ENCODE measurements around the gene EPB41L1.

The EPB41L1 gene

DNA sequence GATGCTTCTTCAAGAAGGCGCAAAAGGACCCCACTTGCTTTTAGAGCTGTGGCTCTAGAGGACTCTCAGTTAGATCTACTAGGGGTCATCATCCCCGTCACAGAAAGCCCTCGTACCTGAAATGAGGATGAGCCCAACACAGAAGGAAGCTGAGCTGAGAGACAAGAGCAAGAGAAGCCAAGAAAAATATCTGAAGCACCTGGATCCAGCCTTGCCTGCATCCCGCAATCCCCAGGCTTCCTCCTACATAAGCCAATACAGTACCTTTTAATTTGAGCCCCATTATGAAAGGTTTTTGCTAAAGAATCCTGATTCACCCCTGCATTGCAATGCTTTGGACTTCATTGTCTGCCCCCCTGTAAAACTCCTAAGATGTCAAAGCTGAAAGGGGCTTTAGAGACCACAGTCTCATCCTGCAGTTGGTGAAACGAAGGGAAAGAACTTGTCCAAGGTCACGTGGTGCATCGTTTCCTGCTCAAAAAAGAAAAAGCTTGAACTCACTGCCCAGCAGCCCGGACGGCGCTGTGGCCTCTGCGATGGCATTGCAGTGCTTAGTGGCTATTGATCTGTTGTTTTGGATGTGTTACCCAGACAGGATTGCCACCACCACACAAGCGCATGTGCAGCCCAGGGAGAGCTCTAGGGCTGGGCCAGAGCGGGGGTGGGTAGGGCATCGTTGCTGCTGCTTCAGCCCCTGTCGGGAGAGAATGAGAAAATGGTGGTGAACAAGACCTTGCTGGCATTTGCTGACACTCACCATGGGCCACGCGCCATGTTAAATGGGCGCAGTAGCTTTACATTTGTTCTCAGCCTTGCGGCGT lies 110.1 kb downstream of the EPB41L1 start:
- no peak for DNase-seq

- no peak for DNase-seq
Measured at GRCh38 chr20:36266189-36266588, 111.6 kb downstream of the EPB41L1 start.

DNA sequence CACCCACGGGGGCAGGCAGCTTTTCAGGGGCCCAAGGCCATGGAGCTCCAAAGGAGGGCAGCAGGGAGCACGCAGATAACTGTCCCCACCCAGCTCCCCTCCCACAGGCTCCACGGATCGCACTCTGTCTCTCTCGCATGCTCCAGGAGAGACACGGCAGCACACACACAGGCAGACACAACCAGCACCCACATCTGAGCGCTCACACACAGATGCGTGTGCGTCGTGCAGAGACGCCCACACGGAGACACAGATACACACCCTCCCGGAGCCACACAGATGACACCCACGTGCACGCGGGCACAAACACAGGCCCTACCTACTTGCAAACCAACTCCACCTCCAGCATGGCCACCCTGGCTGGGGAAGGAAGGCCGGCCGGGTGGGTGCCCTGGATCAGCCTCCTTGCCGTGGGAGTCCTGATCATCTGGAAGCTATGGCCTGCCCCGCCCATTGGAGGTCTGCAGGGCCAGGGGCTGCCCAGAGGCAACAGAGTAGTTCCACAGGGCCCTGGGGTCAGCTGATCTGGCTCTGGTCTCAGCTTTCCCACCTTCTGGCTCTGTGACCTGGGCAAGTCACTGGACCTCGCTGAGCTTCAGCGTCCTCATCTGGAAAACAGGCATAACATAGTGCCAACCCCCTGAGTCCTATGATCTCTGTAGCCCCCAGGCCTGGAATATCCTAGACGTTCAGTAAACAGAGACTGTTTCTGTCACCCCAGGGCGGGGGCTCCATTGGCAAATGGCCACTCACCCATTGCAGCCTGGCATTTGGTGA lies 113.3 kb downstream of the EPB41L1 start:
- DNase-seq: no peak

DNA sequence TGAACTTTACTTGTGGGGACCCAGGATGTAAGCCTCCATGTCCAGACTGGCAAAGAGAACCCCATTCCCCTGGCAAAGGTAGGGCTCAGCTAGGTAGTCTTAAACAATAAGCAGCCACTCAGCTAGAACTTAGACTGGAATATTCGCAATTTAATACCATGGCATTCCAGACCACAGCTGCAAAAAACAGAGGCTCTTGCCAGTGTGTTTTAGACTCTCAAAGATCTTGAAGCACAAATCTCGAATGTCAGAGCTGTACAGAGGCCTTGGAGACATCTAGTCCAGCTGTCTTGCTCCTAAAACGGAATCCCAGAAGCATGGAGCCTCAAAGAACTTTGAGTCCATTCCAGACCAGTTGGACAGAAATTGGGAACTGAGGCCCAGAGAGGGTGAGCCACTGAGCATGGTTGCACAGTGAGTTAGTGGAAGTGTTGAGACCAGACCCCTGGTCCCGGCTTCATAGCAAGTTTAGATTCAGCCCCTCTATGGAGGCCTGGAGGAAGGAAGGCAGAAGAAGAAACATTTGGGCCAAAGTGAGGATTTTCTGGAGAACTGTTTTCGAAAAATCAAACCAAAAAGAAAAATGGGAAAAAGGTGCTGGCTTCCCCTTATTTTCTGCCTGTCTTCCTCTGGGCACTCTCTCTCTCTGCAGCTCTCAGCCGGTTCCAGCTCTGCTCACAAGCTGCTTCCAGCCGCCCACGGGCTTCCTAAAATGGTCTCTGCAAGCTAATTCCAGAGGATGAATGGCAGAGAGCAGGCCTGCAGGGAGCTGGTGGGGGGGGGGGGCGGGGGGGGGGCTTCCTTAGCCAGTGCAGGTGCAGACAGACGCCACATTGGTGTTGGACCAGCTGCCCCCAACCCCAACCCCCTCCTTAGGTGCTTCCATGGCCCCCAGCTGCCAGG lies 114.2 kb downstream of the EPB41L1 start:
- peak; percentile 43 for DNase-seq

DNA sequence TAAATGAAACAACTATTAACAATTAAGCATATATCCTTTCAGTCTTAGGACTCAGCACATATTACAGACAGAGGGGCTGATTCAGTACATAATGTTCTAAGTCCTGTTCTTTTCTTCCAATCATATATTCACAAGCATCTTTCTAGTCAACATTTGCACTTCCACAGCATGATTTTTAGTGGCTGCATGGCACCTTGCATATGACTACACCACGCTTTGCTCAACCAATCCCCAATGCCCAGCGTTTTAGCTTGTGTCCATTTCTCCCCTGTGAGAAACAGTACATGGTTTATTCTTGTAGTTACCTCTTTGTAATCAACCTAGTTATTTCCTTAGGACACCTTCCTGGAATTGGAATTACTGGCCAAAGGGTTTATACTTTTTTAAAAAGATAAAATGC lies 115.0 kb downstream of the EPB41L1 start:
- no peak for DNase-seq

DNA sequence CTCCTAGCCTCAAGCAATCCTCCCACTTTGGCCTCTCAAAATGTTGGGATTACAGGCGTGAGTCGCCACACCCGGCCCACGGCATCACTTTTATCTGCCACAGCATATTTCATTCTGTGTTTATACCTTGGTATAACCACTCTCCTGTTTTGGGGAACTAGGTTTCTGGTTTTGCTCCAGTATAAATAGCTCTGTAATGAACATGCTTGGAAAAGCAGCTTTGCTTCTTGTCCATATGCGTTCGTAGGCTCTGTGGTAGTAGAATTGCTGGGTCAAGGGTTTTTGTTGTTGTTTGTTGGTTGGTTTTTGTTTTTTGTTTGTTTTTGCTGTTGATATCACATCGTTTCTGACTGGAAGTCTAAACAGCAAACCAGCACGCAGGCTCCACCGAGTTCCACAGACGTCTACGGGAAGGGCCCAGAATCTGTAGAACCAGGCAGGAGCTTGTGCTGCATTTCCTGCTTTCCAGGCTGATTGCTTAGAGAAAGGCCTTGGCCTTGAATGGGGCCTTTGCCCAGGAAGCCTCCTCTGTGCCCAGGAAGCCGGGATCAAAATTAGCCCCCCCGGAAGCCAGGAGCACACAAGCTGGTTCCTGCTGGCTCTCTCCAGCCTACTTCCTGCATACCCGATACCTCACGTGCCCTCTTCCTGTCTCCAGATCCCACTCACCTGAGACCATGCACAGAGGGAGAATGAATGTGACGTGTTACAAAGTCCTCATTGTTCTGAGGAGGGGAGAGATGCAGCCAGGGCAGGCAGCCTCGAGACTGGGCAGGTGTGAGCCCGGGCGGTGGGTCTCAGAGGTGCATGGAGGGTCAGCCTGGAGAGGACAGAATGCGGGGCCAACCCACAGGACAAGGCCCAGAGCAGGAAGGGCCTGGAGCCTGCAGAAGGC lies 116.5 kb downstream of the EPB41L1 start:
- DNase-seq: no peak

DNA sequence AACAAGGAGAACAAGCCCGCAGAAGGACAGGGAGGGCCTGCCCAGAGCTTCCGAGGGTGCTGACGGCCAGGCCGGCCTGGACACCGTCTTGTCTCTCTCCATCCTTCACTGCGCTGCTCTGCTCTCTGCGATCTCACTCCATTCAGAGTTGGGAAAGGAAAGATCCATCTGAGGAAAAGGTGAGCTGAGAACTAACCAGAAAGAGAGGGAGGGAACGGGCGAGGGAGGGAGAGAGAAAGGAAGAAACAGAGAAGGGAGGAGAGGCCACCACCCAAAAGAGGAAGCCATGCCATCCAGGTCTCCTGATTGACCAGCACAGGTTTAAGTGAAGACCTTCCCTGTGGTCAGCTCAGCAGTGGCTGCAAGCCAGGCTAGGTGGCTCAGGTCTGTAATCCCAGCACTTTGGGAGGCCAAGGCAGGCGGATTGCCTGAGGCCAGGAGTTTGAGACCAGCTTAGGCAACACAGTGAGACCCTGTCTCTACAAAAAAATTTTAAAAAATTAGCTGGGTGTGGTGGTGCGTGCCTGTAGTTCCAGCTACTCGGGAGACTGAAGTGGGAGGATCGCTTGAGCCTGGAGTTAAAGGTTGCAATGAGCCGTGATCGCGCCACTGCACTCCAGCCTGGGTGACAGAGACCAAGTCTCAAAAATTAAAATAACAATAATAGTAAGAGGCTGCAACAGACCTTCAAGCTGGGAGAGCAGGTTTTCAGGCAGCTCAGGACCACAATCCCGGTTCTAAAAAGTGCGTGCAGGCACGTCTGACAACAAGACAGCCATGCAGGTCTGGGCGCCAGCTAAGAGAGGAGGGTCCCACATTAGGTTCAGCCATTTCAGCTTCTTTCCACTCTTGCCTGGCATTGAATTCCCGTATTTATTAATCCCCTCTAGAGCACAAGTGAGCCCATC lies 117.4 kb downstream of the EPB41L1 start:
- DNase-seq: no peak

DNA sequence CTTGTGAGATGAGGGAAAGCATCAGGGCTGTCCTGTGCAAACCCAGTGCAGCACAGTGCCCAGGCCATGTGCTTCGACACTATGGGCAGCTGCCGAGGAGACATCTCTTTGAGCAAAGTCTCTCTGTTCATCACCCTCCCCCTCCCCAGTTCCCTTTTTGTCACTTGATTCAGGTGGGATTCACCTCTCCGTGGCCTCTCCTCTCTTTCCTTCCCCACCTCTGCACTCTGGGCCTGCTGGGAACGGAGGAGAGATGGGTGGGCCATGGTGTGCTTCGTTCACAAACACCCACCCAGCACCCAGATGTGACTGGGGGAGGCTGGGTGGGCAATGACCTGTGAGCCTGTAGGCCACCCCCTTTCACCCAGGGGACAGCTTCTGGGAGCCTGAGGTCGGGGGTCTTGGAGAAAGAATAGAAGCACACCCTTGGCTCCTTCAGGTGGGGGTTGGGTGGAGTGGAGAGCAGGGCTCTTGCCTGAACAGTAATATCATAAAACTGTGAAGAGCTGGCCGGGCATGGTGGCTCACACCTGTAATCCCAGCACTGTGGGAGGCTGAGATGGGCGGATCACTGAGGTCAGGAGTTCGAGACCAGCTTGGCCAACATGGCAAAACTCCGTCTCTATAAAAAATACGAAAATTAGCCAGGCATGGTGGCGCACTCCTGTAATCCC lies 118.1 kb downstream of the EPB41L1 start:
- DNase-seq: no peak

- DNase-seq: peak; percentile 18
Measured at GRCh38 chr20:36273414-36274180, 119.1 kb downstream of the EPB41L1 start.

DNA sequence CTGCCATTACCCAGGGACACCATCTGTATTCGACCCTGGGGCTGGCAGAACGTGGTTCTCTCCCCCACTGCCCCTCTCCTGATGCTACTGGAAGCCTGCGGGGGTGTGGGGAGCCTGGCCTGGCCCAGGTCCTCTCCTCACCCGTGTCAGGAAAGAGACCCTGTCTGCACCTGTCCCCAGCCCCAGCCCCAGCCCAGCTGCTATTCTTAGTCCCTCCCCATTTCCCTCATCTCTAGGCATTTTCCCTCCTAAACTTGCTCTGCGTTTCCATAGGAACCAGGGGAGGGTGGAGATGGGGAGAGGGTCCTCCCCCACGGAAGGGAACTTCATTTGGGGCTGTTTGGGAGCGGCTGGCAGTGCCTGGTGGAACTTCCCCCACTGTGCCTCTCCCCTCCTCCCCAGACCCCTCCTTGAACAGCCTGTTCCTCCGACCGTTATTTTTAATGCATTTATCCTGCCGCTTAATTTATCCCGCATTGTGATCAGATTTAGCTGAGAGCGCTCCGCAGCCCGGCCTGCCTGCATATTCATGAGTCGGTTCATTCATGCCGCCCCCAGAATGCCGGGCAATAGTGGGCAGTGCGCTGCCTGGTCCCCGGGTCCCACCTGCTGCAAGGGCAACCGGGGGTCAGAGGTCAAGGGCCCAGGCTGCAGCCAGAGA lies 119.8 kb downstream of the EPB41L1 start:
- no peak for DNase-seq

DNA sequence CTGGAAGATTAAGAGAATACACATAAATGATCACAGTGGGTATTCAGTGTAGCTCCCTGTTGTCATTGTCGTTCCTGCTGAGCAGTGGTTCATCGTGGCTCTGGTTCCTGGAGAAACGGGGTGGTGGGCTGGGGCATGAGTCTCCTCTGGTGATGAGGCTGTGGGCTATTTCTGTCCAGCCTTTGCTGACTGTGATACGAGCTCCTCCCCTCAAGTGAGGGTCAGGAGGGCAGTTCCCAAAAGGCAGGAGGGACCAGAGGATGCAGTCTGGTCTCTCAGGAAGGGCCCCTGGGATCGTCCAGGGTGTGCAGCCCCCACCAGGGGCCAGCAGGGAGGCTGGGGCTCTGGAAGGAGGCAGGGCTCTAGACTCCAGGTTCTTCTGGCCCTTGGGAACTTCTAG lies 120.5 kb downstream of the EPB41L1 start:
- no peak for DNase-seq

DNA sequence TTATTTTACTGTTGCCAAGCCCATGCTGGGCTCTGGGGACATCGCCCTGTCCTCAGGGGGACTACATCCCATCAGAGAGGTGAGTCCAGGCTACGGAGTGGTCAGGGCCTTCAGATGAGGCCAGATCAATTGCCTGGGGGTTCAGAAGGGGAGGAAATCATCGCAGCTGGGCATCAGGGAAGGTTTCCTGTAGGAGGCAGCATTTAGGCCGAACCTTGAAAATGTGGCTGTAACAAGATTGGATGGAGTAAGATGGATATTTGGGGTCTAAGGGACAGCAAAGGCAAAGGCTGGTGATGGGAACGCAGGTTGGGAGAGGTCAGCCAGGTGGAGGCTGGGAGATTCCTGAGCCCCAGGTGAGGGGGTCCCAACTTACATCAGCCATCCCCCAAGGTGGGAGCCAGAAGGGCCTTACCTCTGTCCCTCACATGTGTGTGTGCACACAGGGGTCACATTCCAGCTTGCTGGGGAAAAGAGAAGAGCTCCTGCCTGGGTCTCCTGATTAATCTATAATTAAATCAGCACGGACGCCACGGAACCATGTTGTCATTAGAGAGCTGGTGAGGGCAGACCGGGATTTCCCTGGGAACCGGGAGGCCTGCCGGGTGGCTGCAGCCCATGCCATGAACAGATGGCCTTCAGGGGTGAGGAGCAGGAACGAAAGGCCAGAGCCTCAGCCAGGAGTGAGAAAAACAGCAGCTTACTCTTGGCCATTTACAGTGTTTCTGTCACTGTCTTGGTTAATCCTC lies 121.1 kb downstream of the EPB41L1 start:
- DNase-seq: no peak

DNA sequence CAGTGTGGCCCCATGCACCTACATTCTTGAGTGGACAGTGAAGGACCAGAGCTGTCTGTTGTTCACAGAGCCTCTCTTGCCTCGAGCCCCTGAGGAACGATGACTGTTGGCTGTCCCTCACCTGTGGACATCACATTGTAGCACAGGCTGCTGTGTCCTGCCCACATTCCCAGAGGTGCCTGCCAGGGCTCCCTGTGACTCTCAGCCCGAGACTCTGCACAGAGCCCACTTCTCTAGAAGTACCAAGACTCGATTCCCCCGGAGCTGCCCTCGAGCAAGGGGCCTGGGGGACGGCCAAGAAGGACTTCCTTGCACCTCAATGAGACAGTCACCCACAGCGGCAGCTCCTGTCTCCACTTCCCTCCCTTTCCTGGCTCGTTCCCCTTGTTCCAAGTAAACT lies 123.0 kb downstream of the EPB41L1 start:
- no peak for DNase-seq

- DNase-seq: no peak
Measured at GRCh38 chr20:36279362-36279761, 124.8 kb downstream of the EPB41L1 start.

DNA sequence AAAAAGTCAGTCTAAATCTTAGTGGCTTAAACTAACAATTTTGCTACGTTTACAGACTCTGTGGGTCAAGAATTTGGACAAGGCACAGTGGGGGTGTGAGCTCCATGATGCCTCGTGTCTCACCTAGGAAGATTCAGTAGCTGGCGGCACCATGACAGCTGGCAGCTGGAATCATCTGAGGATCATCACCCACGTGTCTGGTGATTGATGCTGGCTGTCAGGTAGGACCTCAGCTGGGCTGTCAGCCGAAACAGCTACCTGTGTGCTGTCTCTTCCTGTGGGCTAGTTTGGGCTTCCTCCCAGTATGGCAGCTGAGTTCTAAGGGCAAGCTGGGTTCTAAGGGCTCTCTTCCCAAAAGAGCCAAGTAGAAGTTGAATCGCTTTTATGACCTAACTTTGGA lies 125.2 kb downstream of the EPB41L1 start:
- DNase-seq: no peak

- DNase-seq: no peak
Measured at GRCh38 chr20:36281785-36282380, 127.3 kb downstream of the EPB41L1 start.

Data from NCI-H146 (cell line).